Left renal cortex interstitium (tissue), 4 donors: ENCODE measurements around the gene PKLR. TPM values are rescaled to one million over a fixed set of nuclear protein-coding genes. Genes with fewer than 3 reads are reported as not detected.
"Not testable (repeated sequence)": the region's sequence is repeated elsewhere in the genome, so short reads cannot be mapped to it uniquely, and the experiment has no call there.

Source experiments
- DNase-seq, 4 donors: peaks; one replicate each; pipeline ENCODE4 v3.0.0-alpha.2; 2013; ENCODE audit warnings: low read depth in 4 of 4, low spot score in 2 of 4, missing footprints in 1 of 4
- polyA plus RNA-seq, 4 donors: library from polyadenylated mRNA; unstranded; fragments of 120-200 nt; gene quantifications; one replicate each; pipeline ENCODE4 v1.2.1, GENCODE V29; 2013; ENCODE audit not compliant: insufficient read length in 4 of 4

Gene PKLR
- 1 to 10 TPM; 5.4 to 9.3 (median 8.7) TPM for polyA plus RNA-seq

DNA sequence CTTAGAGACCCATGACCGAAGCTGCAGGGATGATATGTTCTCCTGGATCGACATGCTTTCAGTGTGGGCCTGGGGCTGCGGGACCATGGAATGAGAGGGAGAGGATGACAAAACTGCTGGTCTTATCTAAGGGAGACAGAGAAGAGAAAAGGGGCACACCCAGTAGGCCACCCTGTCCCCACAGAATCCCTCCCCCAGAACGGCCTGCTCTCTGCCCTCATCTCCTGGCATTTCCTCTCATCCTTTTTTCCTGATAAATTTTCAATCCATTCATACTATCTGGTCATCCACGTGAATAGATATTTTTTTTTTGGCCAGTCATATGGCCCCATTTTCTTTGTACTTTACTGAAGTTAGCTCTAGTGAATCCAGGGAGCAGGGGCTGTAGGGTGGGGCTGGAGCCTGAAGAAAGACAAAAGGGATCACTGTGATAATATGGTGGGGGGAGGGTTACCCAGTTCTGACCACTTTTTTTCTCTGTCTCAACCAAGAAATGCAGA, at the start of gene PKLR:
Gene PKLR, minus strand, starts transcription at position 97 of the 500 bp plus-strand sequence. Its CDS starts 43 bp downstream, at position 54.
- no peak for DNase-seq

DNA sequence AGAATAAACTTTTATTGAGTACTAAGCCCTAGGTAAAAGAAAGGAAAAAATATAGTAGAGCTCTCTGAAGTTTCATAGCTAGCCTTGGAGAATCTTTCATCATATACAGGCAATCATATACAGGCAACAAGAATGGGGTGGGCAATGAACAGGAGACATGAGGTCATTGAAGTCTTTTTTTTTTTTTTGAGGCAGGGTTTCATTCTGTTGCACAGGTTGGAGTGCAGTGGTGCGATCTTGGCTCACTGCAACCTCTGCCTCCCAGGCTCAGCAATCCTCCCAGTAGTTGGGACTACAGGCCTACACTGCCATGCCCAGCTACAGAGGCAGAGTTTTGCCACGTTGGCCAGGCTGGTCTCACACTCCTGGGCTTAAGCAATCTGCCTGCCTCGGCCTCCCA, 41.6 kb upstream of the PKLR start:
- DNase-seq, result no peak

DNA sequence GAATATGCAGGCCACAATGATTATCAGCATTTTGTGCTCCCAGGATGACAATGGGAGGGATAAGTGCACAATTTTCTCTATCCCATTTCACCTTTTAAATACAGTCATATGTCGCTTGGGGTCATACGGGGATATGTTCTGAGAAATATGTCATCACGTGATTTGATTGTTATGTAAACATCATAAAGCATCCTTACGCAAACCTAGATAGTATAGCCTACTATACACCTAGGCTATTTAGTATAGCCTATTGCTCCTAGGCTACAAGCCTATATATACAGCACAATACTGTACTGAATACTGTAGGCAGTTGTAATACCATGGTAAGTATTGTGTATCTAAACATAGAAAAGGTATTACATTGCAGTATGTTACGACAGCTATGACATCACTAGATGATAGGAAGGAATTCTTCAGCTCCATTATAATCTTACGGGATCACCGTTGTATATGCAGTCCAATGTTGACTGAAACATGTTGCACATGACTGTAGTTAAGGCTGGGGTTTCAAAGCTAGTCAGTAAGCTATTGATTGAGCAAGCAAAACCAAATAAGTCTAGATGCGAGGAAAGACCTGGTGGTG, 38.4 kb upstream of the PKLR start:
- DNase-seq, result no peak

DNA sequence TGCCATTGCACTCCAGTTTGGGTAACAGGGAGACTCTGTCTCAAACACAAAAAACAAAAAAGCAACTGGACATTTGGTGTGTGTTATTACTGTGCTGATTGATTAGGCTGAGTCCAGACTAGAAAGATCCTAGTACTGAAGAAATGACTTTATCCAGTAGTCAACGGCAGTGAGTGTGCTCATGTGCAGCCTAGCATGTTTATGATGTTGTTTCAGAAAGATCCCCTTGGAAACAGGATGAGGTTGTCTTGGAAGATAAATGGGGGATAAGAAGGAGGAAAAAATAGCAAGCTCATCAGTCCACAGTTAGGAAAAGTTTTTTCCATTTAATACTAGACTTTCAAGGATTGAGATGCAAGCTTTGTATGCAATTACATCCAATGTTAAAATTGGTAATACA, 33.7 kb upstream of the PKLR start:
- DNase-seq, result no peak

DNA sequence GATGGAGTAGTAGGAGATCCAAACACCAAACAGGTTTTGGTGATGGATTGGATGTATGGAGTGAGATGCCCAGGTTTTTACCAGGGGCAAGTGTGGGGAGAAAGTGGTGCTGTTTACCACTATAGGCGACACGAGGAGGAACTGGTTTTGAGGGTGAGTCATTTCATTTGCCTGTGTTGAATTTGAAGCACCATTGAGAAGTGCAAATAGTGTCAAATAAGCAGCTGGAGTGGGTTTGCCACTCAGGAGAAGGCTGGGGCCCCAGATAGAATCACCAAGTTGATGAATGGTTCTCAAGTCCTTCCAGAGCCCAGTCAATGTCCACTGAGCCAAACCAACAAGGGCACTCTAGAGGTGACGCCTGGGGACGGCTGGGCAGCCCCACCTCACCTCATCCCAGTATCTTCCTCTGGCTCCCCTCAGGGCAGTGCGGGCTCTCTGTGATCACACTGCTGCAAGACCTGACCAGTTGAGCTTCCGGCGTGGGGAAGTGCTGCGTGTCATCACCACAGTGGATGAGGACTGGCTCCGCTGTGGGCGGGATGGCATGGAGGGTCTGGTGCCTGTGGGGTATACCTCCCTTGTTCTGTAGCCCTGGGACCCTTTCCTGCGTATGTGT, 28.9 kb upstream of the PKLR start:
- DNase-seq, result no peak

DNA sequence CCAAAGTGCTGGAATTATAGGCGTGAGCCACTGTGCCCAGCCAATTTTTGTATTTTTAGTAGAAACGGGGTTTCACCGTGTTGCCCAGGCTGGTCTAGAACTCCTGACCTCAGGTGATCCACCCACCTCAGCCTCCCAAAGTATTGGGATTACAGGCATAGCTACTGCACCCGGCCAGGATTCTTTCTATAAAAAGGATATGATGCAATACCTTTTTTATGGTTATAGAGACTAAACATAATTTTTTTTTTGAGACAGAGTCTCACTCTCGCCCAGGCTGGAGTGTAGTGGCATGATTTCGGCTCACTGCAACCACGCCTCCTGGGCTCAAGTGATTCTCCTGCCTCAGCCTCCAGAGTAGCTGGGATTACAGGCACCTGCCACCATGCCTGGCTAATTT, 27.6 kb upstream of the PKLR start:
- DNase-seq, result not testable (repeated sequence)

DNA sequence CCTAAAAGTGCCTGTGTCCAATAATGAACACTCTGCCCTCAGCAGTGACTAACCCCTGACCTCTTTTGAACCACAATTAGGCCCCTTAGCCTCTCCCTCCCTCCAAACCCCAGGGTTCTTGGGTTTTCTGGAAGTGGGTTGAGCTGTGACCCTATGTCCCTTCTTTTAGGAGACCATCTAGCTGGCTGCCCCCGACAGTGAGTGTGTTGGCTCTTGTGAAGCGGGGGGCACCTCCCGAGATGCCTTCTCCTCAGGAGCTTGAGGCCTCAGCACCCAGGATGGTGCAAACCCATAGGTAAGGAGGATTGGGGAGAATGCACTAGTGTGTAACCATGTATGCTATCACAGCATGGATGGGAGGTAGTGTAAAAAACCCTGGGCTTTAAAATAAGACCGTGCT, 26.7 kb upstream of the PKLR start:
- no peak for DNase-seq

DNA sequence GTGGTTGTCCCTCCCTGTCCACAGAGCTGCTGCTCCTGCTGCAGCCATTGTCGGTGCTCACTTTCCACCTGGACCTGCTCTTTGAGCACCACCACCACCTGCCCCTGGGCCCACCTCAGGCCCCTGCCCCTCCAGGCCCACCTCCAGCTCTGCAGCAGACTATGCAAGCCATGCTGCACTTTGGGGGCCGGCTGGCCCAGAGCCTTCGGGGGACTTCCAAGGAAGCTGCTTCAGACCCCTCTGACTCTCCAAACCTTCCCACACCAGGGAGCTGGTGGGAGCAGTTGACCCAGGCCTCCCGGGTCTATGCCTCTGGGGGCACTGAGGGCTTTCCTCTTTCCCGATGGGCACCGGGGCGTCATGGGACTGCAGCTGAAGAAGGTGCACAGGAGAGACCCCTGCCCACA, 25.4 kb upstream of the PKLR start:
- no peak for DNase-seq

DNA sequence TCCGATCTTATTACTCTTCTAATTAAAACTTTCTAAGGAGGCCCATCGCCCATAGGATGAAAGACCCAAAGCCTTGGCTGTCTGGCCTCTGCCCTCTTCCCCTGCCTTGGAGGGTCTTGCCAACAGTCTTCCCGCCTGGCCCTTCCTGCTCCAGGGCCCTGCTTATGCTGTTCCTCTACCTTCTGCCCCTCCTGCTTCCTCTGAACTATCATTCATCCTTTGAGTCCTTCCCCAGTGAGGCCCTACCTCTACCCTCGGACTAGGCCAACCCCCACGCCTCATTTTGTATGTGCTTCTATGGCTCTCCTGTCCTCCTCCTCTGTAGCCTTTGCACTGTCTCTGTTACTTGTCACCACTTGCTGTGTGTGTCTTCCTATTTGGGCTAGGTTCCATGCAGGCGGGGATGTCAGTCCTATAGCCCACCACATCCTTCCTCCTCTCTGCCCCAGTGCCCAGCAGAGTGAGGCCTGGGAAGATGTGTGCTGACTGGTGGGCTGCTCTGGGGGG, 24.8 kb upstream of the PKLR start:
- DNase-seq, result no peak

DNA sequence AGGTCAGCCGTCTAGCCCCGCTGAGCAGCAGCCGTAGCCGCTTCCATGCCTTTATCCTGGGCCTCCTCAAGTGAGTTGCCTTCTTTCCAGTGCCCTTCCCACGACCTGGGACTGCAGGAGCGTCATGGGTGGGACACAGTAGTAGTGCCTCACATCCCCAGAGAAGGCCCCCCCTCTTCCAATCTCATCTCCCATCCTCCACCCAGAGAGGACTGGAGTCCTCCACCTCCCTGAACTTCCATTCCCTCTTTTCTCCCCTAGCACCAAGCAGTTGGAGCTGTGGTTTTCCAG, 24.3 kb upstream of the PKLR start:
- DNase-seq, result no peak

DNA sequence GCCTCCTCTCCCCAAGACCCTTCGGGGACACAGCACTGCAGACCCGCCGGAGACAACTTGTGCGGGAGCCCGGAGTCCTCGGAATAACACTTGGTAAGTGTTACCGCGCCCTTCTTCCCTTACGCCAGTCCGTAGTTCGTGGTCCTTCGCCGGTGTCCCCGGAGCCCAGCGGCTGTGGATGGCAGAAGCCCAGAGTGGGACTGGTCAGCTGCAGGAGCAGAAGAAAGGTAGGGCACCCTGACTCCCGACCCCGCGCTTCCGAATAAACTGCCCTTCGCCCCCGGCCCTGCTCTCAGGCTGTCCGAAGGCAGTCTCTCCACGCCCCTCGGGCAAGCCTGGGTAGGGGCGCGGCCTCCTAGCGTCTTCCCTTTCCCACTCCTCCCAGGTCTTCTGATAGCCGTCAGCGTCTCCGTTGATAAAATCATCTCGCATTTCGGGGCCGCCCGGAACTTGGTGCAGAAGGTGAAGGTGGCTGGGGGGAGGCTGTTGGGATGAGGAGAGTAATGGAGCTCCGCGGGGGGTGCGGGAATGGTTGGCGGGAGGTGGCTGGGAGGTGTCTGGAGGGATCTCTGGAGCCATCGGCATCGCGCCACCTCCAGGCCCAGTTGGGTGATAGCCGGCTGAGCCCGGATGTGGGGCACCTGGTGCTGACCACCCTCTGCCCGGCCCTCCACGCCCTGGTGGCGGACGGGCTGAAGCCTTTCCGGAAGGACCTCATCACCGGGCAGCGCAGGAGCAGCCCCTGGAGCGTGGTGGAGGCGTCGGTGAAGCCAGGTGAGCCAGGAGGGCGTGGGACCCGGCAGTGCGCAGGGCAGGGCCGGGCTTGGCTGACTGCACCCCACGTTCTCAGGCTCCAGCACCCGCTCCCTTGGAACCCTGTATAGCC, 23.7 kb upstream of the PKLR start:
- no peak for DNase-seq

DNA sequence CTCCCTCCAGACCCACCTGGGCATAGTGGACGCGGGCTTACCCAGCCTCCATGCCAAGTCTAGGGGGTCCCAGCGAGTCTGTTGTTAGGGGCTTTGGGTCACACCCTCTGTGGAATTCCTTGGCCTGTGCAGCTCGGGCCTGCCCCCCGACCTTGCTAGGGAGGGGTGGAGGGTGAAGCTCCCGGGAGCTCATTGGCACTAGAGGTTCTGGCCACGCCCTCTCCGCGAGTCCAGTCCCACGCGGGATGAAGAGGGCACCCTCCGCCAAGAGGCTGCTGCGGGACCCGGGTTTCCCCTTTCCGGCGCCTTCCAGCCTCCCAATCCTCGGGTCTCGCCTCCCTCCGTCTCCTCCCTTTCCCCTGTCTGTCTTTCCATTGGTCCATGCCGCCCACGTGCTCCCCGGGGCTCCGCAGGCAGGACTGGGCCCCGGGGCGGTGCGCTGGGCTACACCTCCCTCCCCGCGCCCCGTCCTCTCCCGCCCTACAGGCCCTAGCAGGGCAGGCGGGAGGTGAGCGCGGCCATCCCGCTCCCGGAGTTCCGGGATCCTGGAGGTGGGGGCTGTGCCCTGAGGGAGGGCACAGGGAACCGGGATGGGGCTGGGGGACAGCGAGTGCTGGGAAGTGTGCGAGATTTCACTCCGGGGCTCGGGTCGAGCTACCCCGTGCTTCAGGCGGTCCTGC, 22.9 kb upstream of the PKLR start:
- peak in 3 of 4 donors; percentile 73 to 92 (median 86) for DNase-seq

DNA sequence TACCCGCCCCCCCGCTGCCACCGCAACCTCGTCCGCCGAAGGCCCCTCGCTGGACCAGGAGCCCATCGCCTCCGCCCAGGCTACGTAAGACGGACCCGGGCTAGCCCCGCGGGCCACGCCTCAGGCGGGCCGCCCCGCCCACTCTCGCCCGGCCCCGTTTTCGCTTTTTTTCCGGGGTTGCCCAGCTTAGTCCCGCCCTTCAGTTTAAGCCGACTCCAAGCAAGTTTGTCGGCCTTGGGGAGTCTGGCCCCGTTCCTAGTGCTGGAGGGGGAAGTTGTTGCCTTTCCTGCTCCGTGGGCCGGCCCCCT, 22.4 kb upstream of the PKLR start:
- peak in 3 of 4 donors; percentile 69 to 84 (median 75) for DNase-seq

DNA sequence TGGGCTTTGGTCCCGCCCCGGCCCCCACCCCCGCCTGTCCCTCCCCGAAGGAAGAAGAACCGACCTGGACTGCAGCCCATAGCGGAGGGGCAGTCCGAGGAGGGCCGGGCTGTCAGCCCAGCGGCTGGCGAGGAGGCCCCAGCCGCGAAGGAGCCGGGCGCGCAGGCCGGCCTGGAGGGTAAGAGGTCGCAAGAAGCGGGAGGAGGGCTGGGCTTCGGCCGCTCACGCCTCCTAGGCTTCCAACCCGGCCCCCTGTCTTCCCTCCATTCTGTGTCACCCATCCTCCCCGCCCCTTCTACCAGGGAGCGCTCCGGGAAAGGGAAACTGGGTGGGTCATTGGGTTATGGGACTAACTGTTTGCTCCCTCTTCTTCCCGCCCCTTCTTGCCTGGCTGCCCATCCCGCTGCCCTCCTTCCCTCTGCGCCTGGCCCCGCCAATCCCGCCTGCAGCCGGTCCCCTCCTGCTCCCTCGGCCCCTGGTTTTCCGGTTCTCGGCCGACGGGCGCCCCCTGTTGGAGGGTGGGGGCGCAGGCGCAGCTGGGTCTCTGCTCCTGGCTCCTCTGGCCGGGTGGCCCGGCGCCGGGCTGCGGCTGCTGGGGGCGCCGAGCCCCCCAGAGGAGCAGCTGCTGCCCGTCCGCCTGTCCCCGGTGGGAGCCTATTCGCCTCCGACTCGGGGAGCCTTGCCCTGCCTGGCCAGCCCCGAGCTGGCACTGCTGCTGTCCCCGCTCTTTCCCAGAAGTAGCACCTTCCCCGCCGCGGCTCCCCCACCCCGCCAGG, 21.9 kb upstream of the PKLR start:
- peak in 3 of 4 donors; percentile 70 to 87 (median 77) for DNase-seq

DNA sequence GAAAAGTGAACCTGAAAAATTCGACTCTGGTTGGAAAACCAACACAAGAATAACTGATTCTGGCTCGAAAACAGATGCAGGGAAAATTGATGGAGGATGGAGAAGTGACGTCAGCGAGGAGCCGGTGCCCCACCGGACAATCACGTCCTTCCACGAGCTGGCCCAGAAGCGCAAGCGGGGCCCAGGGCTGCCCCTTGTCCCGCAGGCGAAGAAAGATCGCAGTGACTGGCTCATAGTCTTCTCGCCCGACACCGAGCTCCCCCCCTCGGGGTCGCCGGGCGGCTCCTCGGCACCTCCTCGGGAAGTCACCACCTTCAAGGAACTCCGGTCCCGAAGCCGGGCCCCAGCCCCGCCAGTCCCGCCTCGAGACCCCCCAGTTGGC, 21.3 kb upstream of the PKLR start:
- DNase-seq, result no peak

DNA sequence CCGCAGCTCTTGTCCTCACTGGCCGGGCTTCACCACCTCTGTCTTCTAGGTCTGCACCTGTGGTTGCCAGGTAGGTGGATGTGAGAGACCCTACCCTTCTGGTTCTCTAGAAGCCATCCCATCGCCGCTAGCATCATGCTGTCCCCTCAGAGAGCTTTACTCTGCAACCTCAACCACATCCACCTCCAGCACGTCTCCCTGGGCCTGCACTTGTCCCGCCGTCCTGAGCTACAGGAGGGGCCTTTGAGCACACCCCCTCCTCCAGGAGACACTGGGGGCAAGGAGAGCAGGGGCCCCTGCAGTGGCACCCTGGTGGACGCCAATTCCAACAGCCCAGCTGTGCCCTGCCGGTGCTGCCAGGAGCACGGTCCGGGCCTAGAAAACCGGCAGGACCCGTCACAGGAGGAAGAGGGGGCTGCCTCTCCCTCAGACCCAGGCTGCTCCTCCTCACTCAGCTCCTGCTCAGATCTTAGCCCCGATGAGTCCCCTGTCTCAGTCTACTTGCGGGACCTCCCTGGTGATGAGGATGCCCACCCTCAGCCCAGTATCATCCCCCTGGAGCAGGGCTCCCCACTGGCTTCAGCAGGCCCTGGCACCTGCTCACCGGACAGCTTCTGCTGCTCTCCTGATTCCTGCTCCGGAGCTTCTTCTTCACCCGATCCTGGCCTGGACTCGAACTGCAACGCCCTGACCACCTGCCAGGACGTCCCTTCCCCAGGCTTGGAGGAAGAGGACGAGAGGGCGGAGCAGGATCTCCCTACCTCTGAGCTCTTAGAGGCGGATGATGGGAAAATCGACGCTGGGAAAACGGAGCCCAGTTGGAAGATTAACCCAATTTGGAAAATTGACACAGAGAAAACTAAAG, 20.6 kb upstream of the PKLR start:
- DNase-seq, result no peak

DNA sequence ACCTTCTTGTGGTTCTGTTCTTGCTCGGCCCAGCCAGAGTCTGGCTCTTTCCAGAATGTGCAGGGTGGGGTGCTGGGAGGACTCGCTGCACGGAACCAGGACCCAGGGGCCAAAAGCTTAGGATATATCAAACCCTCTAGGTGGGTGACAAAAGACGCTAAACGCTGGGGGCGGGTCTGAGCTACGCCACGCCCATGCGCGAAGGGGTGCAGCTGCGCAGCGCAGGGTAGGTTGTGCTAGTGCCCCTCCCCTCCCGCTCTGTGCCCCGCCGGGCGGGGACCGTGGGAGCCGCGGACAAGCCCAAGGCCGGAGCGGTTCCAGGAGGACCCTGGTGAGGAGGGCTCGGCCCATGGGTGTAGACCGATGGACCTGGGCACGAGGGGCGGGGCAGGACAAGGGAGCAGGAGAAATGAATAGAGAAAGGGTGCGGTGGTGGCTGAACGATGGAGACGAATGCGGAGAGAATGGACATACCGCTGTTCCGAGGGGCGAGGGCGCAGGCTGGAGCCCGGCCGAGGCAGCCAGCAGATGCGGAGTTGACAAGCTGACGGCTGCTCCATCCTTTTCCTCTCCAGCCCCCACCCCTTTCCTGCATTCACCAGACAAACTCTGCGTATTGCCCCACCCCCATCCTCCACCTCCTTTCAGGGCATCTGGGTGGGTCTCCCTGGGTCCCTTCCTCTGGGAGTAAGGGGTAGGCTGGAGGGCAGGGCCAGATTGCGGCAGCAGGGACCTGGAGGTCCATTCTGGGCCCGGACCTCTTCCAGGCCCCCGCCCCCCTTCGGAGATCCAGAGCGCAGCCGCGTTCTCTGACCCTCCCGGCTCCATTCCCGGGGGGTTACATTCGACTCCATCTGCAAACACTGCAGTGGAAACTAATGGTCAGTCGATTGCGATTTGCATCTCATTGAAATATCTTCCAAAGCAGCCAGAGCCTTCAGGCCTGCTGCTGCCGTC, 19.7 kb upstream of the PKLR start, which contains the start of gene RUSC1:
Gene RUSC1, plus strand, starts transcription at position 234 of the 957 bp plus-strand sequence. CDS start 880 bp downstream, outside the sequence.
- peak in 1 of 4 donors; percentile 48 for DNase-seq

DNA sequence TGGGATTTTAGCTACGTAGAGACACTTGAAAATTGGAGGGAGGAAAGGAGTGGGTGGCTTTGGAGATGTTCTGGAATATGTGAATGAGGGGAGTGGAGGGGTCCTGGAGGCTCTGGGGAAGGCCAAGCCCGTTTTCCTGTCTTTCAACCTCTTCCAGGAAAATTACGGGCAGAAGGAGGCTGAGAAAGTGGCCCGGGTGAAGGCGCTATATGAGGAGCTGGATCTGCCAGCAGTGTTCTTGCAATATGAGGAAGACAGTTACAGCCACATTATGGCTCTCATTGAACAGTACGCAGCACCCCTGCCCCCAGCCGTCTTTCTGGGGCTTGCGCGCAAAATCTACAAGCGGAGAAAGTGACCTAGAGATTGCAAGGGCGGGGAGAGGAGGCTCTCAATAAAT, 19.0 kb upstream of the PKLR start:
- DNase-seq, result no peak
